Suprapubic skin (tissue), 4 donors: ENCODE measurements around the gene SMG9. TPM values are rescaled to one million over a fixed set of nuclear protein-coding genes. Genes with fewer than 3 reads are reported as not detected.

Experiments
- DNase-seq, 2 donors: peaks; one replicate each; pipeline ENCODE4 v3.0.0-alpha.2; 2019; ENCODE audit warnings: low spot score in 2 of 2
- H3K27ac ChIP-seq: fragments of 200-600 bp; sonication (generic); one replicate; pipeline ENCODE4 v1.5.1; 2019
- H3K27me3 ChIP-seq: fragments of 200-600 bp; sonication (generic); one replicate; pipeline ENCODE4 v1.5.1; 2019
- H3K36me3 ChIP-seq: fragments of 200-600 bp; sonication (generic); one replicate; pipeline ENCODE4 v1.5.1; 2019
- H3K4me1 ChIP-seq: fragments of 200-600 bp; sonication (generic); one replicate; pipeline ENCODE4 v1.5.1; 2019
- H3K4me3 ChIP-seq: fragments of 200-600 bp; sonication (generic); one replicate; pipeline ENCODE4 v1.5.1; 2019; ENCODE audit warnings: mild to moderate bottlenecking
- H3K9me3 ChIP-seq: fragments of 200-600 bp; sonication (generic); one replicate; pipeline ENCODE4 v1.5.1; 2019
- CTCF ChIP-seq, 2 donors: fragments of 200-600 bp in 1 of 2; fragments of 450-650 bp in 1 of 2; sonication (generic) in 1 of 2; IDR thresholded peaks; one replicate each; pipeline ENCODE4 v1.5.1; 2016 to 2019; ENCODE audit warnings: antibody characterized with exemption in 2 of 2, mild to moderate bottlenecking in 1 of 2, moderate library complexity in 1 of 2
- EP300 ChIP-seq: sonication (generic); formaldehyde crosslinking; IDR thresholded peaks from one replicate; pipeline ENCODE4 v1.6.1; 2017; ENCODE audit warnings: antibody characterized with exemption
- POLR2A ChIP-seq, 2 donors: fragments of 450-650 bp; IDR thresholded peaks; one replicate each; pipeline ENCODE4 v1.6.1; 2017; ENCODE audit warnings: antibody characterized with exemption in 2 of 2, mild to moderate bottlenecking in 2 of 2, moderate library complexity in 2 of 2
- POLR2AphosphoS5 ChIP-seq, 3 donors: sonication (generic); formaldehyde crosslinking; IDR thresholded peaks; one replicate each; pipeline ENCODE4 v1.6.1; 2017; ENCODE audit warnings: antibody characterized with exemption in 3 of 3
- WGBS: methylation state at CpG from one replicate; pipeline ENCODE4 v1.1.5; 2018; 5-methylcytosine and 5-hydroxymethylcytosine counted together
- total RNA-seq, 4 donors: library from RNA; depleted of rRNA; stranded (reverse); fragments of >200 nt; gene quantifications; one replicate each; pipeline ENCODE4 v1.1.0, GENCODE V29; 2016

Gene SMG9
- total RNA-seq, 4 donors from 2014 or later = 21.5 to 44.4 (median 30.1) TPM

- H3K27me3 ChIP-seq = no peaks in the 10 kb centered on the region
- peaks cover 49% of the 10 kb centered on the region for H3K4me1 ChIP-seq
- WGBS = 42% methylated on average over 1 of the region's 1 CpG
- no peaks in the 10 kb centered on the region for H3K36me3 ChIP-seq
- H3K9me3 ChIP-seq = no peaks in the 10 kb centered on the region
- H3K27ac ChIP-seq = peak overlapping the region; percentile 57
- H3K4me3 ChIP-seq = no peak overlapping the region
- no peak for TF ChIP-seq POLR2A (IDR thresholded peaks at IDR 0.05)
- TF ChIP-seq POLR2AphosphoS5 (IDR thresholded peaks at IDR 0.05) = no peak
- TF ChIP-seq CTCF (IDR thresholded peaks at IDR 0.05) = no peak
- no peak for TF ChIP-seq EP300
- no peak for DNase-seq
These were observed 31.9 kb upstream of the SMG9 start for GRCh38 chr19:43786665-43787064.

GRCh38 chr19:43784981-43785808 lies 30.4 kb upstream of the SMG9 start:
- peaks cover 61% of the 10 kb centered on the region for H3K4me1 ChIP-seq

GRCh38 chr19:43784241-43784980 lies 29.6 kb upstream of the SMG9 start:
- Histone ChIP-seq H3K27me3 (no peaks in the 10 kb centered on the region), H3K4me3 (peak overlapping the region; percentile 12), H3K36me3 (no peaks in the 10 kb centered on the region), H3K27ac (peak overlapping the region; percentile 67), H3K4me1 (peaks cover 67% of the 10 kb centered on the region), H3K9me3 (no peaks in the 10 kb centered on the region)
- DNase-seq = no peak
- peak in 1 of 3 donors; percentile 5 for TF ChIP-seq POLR2AphosphoS5 (IDR thresholded peaks at IDR 0.05)
- TF ChIP-seq CTCF (IDR thresholded peaks at IDR 0.05) = no peak
- no peak for TF ChIP-seq EP300
- no peak for TF ChIP-seq POLR2A (IDR thresholded peaks at IDR 0.05)
- WGBS = 37% methylated on average over 4 of the region's 4 CpGs

More at GRCh38 chr19:43784981-43785808, 30.4 kb upstream of the SMG9 start:
- H3K27ac ChIP-seq = peak overlapping the region; percentile 55
- WGBS = 15% methylated on average over 10 of the region's 10 CpGs
- DNase-seq = no peak
- peak; percentile 90 to 97 for TF ChIP-seq CTCF (IDR thresholded peaks at IDR 0.05)
- TF ChIP-seq POLR2A (IDR thresholded peaks at IDR 0.05) = no peak
- H3K27me3 ChIP-seq = no peaks in the 10 kb centered on the region
- H3K4me3 ChIP-seq = peak overlapping the region; percentile 2
- no peaks in the 10 kb centered on the region for H3K36me3 ChIP-seq
- H3K9me3 ChIP-seq = no peaks in the 10 kb centered on the region

- Histone ChIP-seq H3K36me3 (no peaks in the 10 kb centered on the region), H3K4me3 (peak overlapping the region; percentile 12), H3K4me1 (peaks cover 68% of the 10 kb centered on the region), H3K9me3 (no peaks in the 10 kb centered on the region), H3K27ac (peak overlapping the region; percentile 67), H3K27me3 (no peaks in the 10 kb centered on the region)
- WGBS = 90% methylated on average over 8 of the region's 8 CpGs
- TF ChIP-seq POLR2AphosphoS5 (IDR thresholded peaks at IDR 0.05) = no peak
- TF ChIP-seq CTCF (IDR thresholded peaks at IDR 0.05) = no peak
- no peak for TF ChIP-seq EP300
- no peak for TF ChIP-seq POLR2A (IDR thresholded peaks at IDR 0.05)
- no peak for DNase-seq
These were observed 28.9 kb upstream of the SMG9 start for GRCh38 chr19:43783636-43784035.

GRCh38 chr19:43782689-43783231 lies 28.0 kb upstream of the SMG9 start:
- no peak for DNase-seq
- TF ChIP-seq EP300 = no peak
- no peak for TF ChIP-seq POLR2A (IDR thresholded peaks at IDR 0.05)
- TF ChIP-seq CTCF (IDR thresholded peaks at IDR 0.05) = no peak
- no peak for TF ChIP-seq POLR2AphosphoS5 (IDR thresholded peaks at IDR 0.05)
- H3K27ac ChIP-seq = peak overlapping the region; percentile 67
- H3K27me3 ChIP-seq = no peaks in the 10 kb centered on the region
- peak overlapping the region; percentile 12 for H3K4me3 ChIP-seq
- H3K9me3 ChIP-seq = no peaks in the 10 kb centered on the region
- peaks cover 68% of the 10 kb centered on the region for H3K4me1 ChIP-seq
- no peaks in the 10 kb centered on the region for H3K36me3 ChIP-seq
- 46% methylated on average over 16 of the region's 24 CpGs for WGBS
